Body of pancreas (tissue), 4 donors: ENCODE data around the gene IL4R.

ENCODE experiments used
- CTCF ChIP-seq, 7 experiments: fragments of 450-650 bp in 4 of 7; fragments of 200-600 bp in 3 of 7; sonication (generic) in 3 of 7; IDR thresholded peaks; one replicate each; pipeline ENCODE4 v1.5.1; 2016 to 2019; ENCODE audit warnings: antibody characterized with exemption in 7 of 7
- POLR2A ChIP-seq, 3 donors: fragments of 450-650 bp; IDR thresholded peaks; one replicate each; pipeline ENCODE4 v1.6.1; 2016; ENCODE audit warnings: antibody characterized with exemption in 3 of 3, mild to moderate bottlenecking in 2 of 3

- TF ChIP-seq CTCF (IDR thresholded peaks at IDR 0.05): no peak
- TF ChIP-seq POLR2A (IDR thresholded peaks at IDR 0.05): no peak
Observed at GRCh38 chr16:27379919-27380318, 66.1 kb downstream of the IL4R start.
